Liver (tissue), 3 donors: ENCODE results near the gene TP73.

Experiments
- GABPA ChIP-seq, 2 donors: IDR thresholded peaks in 1 of 2; conservative IDR thresholded peaks in 1 of 2; 2 replicates each; pipeline ENCODE4 v1.6.1; 2016; ENCODE audit warnings: antibody characterized with exemption in 2 of 2, mild to moderate bottlenecking in 1 of 2, moderate library complexity in 1 of 2
- JUND ChIP-seq, 2 donors: IDR thresholded peaks; 2 replicates each; pipeline ENCODE4 v1.6.1; 2016; ENCODE audit warnings: antibody characterized with exemption in 2 of 2
- TAF1 ChIP-seq: conservative IDR thresholded peaks from 2 replicates; pipeline ENCODE4 v1.6.1; 2016; ENCODE audit warnings: antibody characterized with exemption, mild to moderate bottlenecking
- TF ChIP-seq, protein P1 (sequence below): fragments of 150-350 bp; IDR thresholded peaks from 2 replicates; pipeline ENCODE4 v1.5.1; 2017; ENCODE audit warnings: improper control_type of control experiment, low read depth, low read length; ENCODE audit not compliant: missing input control
- TF ChIP-seq, protein P2 (sequence below): IDR thresholded peaks from 2 replicates; pipeline ENCODE4 v1.6.1; 2016; ENCODE audit warnings: antibody characterized with exemption
- TF ChIP-seq, protein P3 (sequence below): IDR thresholded peaks from 2 replicates; pipeline ENCODE4 v1.6.1; 2016; ENCODE audit warnings: antibody characterized with exemption
- TF ChIP-seq, protein P4 (sequence below): IDR thresholded peaks from 2 replicates; pipeline ENCODE4 v1.6.1; 2016; ENCODE audit warnings: antibody characterized with exemption, mild to moderate bottlenecking
- donor health status: healthy.
- donor health status: healthy.

DNA sequence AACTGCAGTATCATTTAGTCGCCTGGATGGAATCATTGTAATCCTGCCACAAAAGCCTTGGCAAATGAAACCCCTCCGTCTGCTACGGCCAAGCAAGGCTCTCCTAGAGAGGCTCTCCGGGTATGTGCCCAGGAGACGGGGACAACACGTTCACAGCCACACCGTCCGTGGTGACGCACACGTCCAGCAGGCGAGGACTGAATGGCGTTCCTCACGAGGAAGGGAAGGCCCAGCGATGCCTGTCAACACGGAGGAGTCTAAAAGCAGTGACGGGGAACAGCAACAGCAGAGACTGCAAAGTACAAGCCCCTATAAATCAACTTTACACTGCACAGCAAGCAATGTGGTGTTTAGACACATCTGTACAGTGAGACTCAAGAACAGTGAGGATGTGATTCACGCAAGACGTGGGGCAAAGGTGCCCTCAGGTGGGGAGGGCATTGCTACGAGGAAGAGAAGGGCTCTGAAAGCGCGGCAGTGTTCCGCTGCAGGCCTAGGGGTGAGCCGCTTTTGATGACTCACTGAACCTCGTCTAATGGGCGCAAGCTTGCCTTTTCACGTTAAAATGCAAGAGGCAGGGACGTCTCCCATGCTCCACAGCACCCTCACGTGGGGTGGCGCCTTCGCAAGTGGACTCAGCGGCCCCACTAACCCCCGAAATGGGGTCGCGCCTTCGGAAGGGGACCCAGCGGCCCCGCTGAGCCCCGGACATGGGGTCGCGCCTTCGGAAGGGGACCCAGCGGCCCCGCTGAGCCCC lies 9.2 kb upstream of the TP73 start:
- TF ChIP-seq, protein P1, sequence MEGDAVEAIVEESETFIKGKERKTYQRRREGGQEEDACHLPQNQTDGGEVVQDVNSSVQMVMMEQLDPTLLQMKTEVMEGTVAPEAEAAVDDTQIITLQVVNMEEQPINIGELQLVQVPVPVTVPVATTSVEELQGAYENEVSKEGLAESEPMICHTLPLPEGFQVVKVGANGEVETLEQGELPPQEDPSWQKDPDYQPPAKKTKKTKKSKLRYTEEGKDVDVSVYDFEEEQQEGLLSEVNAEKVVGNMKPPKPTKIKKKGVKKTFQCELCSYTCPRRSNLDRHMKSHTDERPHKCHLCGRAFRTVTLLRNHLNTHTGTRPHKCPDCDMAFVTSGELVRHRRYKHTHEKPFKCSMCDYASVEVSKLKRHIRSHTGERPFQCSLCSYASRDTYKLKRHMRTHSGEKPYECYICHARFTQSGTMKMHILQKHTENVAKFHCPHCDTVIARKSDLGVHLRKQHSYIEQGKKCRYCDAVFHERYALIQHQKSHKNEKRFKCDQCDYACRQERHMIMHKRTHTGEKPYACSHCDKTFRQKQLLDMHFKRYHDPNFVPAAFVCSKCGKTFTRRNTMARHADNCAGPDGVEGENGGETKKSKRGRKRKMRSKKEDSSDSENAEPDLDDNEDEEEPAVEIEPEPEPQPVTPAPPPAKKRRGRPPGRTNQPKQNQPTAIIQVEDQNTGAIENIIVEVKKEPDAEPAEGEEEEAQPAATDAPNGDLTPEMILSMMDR: no peak
- TF ChIP-seq TAF1 (no peak), JUND (IDR thresholded peaks at IDR 0.05) (no peak), GABPA (IDR thresholded peaks at IDR 0.05 in 1 of 2, conservative IDR thresholded peaks at IDR 0.05 in 1 of 2) (no peak)
- TF ChIP-seq, protein P2, sequence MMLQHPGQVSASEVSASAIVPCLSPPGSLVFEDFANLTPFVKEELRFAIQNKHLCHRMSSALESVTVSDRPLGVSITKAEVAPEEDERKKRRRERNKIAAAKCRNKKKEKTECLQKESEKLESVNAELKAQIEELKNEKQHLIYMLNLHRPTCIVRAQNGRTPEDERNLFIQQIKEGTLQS: no peak
- TF ChIP-seq, protein P3, sequence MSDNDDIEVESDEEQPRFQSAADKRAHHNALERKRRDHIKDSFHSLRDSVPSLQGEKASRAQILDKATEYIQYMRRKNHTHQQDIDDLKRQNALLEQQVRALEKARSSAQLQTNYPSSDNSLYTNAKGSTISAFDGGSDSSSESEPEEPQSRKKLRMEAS: no peak
- TF ChIP-seq, protein P4, sequence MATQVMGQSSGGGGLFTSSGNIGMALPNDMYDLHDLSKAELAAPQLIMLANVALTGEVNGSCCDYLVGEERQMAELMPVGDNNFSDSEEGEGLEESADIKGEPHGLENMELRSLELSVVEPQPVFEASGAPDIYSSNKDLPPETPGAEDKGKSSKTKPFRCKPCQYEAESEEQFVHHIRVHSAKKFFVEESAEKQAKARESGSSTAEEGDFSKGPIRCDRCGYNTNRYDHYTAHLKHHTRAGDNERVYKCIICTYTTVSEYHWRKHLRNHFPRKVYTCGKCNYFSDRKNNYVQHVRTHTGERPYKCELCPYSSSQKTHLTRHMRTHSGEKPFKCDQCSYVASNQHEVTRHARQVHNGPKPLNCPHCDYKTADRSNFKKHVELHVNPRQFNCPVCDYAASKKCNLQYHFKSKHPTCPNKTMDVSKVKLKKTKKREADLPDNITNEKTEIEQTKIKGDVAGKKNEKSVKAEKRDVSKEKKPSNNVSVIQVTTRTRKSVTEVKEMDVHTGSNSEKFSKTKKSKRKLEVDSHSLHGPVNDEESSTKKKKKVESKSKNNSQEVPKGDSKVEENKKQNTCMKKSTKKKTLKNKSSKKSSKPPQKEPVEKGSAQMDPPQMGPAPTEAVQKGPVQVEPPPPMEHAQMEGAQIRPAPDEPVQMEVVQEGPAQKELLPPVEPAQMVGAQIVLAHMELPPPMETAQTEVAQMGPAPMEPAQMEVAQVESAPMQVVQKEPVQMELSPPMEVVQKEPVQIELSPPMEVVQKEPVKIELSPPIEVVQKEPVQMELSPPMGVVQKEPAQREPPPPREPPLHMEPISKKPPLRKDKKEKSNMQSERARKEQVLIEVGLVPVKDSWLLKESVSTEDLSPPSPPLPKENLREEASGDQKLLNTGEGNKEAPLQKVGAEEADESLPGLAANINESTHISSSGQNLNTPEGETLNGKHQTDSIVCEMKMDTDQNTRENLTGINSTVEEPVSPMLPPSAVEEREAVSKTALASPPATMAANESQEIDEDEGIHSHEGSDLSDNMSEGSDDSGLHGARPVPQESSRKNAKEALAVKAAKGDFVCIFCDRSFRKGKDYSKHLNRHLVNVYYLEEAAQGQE: no peak
